GM12891 (cell line): ENCODE data around the gene TPI1.

Experiments used
- DNase-seq: peaks from one replicate; pipeline ENCODE4 v3.0.0; 2011; ENCODE audit warnings: low spot score; ENCODE audit not compliant: insufficient read length
- FAIRE-seq: peaks from 2 replicates; lab custom pipeline; 2011; peaks lifted over from hg19 to GRCh38; lab: Jason Lieb, UNC
- PAX5 ChIP-seq: IDR thresholded peaks from 2 replicates; pipeline ENCODE4 v1.6.1; 2011; ENCODE audit warnings: low read length, moderate library complexity, mild to moderate bottlenecking; ENCODE audit not compliant: insufficient read depth, severe bottlenecking
- POLR2A ChIP-seq: IDR thresholded peaks from 2 replicates; pipeline ENCODE4 v1.6.1; 2011; ENCODE audit warnings: low read depth, low read length, control low read depth
- POLR2AphosphoS5 ChIP-seq: IDR thresholded peaks from 2 replicates; pipeline ENCODE4 v1.6.1; 2011; ENCODE audit warnings: low read depth, low read length, control low read depth
- POU2F2 ChIP-seq: IDR thresholded peaks from 2 replicates; pipeline ENCODE4 v1.6.1; 2011; ENCODE audit warnings: low read depth, mild to moderate bottlenecking, control low read depth, low read length, moderate library complexity
- SPI1 ChIP-seq: IDR thresholded peaks from 2 replicates; pipeline ENCODE4 v1.6.1; 2011; ENCODE audit warnings: low read depth, low read length, control low read depth
- TAF1 ChIP-seq: IDR thresholded peaks from 2 replicates; pipeline ENCODE4 v1.6.1; 2011; ENCODE audit warnings: low read depth, low read length, control low read depth

The TPI1 gene

GRCh38 chr12:6909421-6910145 lies 42.3 kb downstream of the TPI1 start:
- FAIRE-seq (no peak), DNase-seq (no peak)
- TF ChIP-seq SPI1 = no peak
- TF ChIP-seq TAF1 = no peak
- TF ChIP-seq POLR2A = no peak
- TF ChIP-seq POLR2AphosphoS5 = no peak
- TF ChIP-seq POU2F2 = no peak
- no peak for TF ChIP-seq PAX5

GRCh38 chr12:6912164-6912935 lies 45.0 kb downstream of the TPI1 start:
- TF ChIP-seq PAX5 (no peak), POLR2A (no peak), SPI1 (no peak), POLR2AphosphoS5 (no peak), TAF1 (no peak), POU2F2 (no peak)
- no peak for DNase-seq
- no peak for FAIRE-seq

GRCh38 chr12:6914246-6914946 lies 47.1 kb downstream of the TPI1 start, which contains the start of gene ENO2:
Gene ENO2 (plus strand): TSS chr12:6914580. CDS start chr12:6915833, 1,253 bp downstream.
- DNase-seq (peak; percentile 75), FAIRE-seq (peak; percentile 78)
- TF ChIP-seq PAX5 = no peak
- TF ChIP-seq POU2F2 = no peak

GRCh38 chr12:6914947-6915788 lies 47.8 kb downstream of the TPI1 start:
- FAIRE-seq = peak; percentile 91
- TF ChIP-seq POU2F2 (no peak), TAF1 (no peak), PAX5 (no peak), SPI1 (no peak), POLR2AphosphoS5 (no peak), POLR2A (no peak)

GRCh38 chr12:6915789-6916285 lies 48.5 kb downstream of the TPI1 start:
- no peak for FAIRE-seq
- no peak for TF ChIP-seq TAF1
- TF ChIP-seq SPI1 = no peak
- no peak for TF ChIP-seq POLR2AphosphoS5
- DNase-seq = no peak

More at GRCh38 chr12:6914947-6915788, 47.8 kb downstream of the TPI1 start:
- DNase-seq = no peak

GRCh38 chr12:6916426-6917200 lies 49.3 kb downstream of the TPI1 start:
- FAIRE-seq (no peak), DNase-seq (no peak)
- TF ChIP-seq SPI1 (no peak), TAF1 (no peak), POLR2A (no peak), PAX5 (no peak), POLR2AphosphoS5 (no peak), POU2F2 (no peak)

GRCh38 chr12:6917491-6918231 lies 50.3 kb downstream of the TPI1 start:
- DNase-seq (no peak), FAIRE-seq (no peak)
- TF ChIP-seq TAF1 (no peak), POLR2A (no peak), POLR2AphosphoS5 (no peak), PAX5 (no peak), SPI1 (no peak), POU2F2 (no peak)
